Measurements from ENCODE around the gene PRSS2. TPM values are rescaled to one million over a fixed set of nuclear protein-coding genes. Genes with fewer than 3 reads are reported as not detected.

Gene PRSS2
- 100 to 1,000 TPM in 3 of 4 donors, 10 to 100 TPM in 1; 29.7 to 243 (median 208) TPM for total RNA-seq

DNA sequence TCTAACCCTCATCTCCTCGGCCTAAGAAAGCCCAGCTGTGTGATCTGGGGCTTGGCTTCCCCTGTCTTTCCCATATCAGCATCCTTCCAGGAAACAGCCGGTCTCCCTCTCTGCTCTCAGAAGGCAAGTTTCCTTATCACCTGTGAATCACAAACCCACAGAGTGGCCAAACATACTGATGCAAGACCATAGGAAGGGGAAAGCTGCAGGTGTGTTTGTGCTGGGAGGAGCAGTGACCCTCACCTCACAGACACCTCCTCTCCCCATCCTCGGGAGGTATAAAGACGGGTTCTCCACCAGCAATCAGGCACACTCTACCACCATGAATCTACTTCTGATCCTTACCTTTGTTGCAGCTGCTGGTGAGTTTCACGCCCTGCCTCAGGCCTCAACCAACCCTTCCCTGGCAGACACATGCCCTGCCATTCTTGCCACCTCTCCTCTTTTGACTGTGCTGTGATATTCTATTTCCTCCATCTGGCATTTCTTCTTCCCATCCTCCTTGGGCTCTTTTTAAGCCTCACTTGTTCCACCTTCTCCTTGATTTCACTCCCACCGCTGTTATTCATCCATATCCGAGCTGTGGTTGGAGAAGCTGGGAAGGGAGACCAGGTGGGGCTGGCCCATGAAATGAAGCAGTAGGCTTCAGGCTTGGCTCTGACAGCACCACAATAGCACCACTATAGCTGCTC, at the start of gene PRSS2:
PRSS2 (plus strand) TSS at position 310 of the 692 bp plus-strand sequence; CDS start at position 323, 13 bp downstream.
- Histone ChIP-seq H3K4me3 (no peak within 1 kb of the TSS), H3K27me3 (no peaks in the 10 kb centered on the region), H3K36me3 (no peaks in the 10 kb centered on the region), H3K27ac (no peak within 1 kb of the TSS), H3K9me3 (no peaks in the 10 kb centered on the region), H3K4me1 (peaks cover 0 to 5% (median 0%) of the 10 kb centered on the region in 4 donors)
- no peak for DNase-seq
- TF ChIP-seq CTCF (IDR thresholded peaks at IDR 0.05) = no peak
- no peak for TF ChIP-seq POLR2A (IDR thresholded peaks at IDR 0.05)

- Histone ChIP-seq H3K27me3 (no peaks in the 10 kb centered on the region), H3K4me3 (no peak overlapping the region), H3K36me3 (no peaks in the 10 kb centered on the region), H3K4me1 (no peaks in the 10 kb centered on the region), H3K27ac (no peak overlapping the region), H3K9me3 (no peaks in the 10 kb centered on the region)
- TF ChIP-seq POLR2A (IDR thresholded peaks at IDR 0.05) (no peak), CTCF (IDR thresholded peaks at IDR 0.05) (no peak)
- DNase-seq = no peak
Measured at GRCh38 chr7:142720986-142721385, 49.8 kb upstream of the PRSS2 start.

GRCh38 chr7:142722248-142722794, 48.4 kb upstream of the PRSS2 start:
- TF ChIP-seq POLR2A (IDR thresholded peaks at IDR 0.05) = no peak
- no peak for TF ChIP-seq CTCF (IDR thresholded peaks at IDR 0.05)

GRCh38 chr7:142733271-142733670, 37.5 kb upstream of the PRSS2 start:
- Histone ChIP-seq H3K4me1 (no peaks in the 10 kb centered on the region), H3K4me3 (no peak overlapping the region), H3K27me3 (no peaks in the 10 kb centered on the region), H3K9me3 (no peaks in the 10 kb centered on the region), H3K27ac (no peak overlapping the region), H3K36me3 (no peaks in the 10 kb centered on the region)
- TF ChIP-seq POLR2A (IDR thresholded peaks at IDR 0.05) (no peak), CTCF (IDR thresholded peaks at IDR 0.05) (no peak)
- DNase-seq = no peak

More at GRCh38 chr7:142722248-142722794, 48.4 kb upstream of the PRSS2 start:
- H3K4me3 ChIP-seq = no peak overlapping the region
- DNase-seq = no peak
- H3K9me3 ChIP-seq = no peaks in the 10 kb centered on the region
- no peaks in the 10 kb centered on the region for H3K27me3 ChIP-seq
- H3K27ac ChIP-seq = no peak overlapping the region
- no peaks in the 10 kb centered on the region for H3K4me1 ChIP-seq
- no peaks in the 10 kb centered on the region for H3K36me3 ChIP-seq

DNA sequence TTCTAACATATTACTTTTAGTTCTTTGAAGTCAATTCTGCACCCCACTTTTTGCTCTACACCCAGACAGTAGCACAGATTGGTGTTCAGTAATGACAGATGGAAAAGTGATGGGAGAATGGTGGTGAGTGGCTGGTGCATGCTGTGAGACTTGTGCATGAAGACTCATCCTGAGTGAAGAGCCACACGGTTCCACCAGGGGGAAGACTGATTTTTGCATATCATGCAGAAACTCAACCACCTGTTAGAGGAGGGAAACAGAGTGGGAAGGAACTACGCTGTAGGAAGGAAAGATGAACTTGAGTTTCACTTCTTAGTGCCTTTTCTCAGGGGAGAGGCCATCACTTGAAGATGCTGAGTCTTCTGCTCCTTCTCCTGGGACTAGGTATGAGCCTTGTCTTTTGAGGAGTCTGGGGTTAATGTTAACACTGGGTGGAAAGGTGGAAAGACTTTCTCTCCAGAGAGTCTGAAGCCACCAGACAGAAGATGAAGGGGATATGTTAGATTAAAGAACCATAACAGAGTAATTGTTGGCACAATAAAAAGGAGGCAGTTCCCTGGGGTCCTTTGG, 30.8 kb upstream of the PRSS2 start:
- Histone ChIP-seq H3K4me3 (no peak overlapping the region), H3K4me1 (no peaks in the 10 kb centered on the region), H3K9me3 (no peaks in the 10 kb centered on the region), H3K27me3 (no peaks in the 10 kb centered on the region), H3K27ac (no peak overlapping the region), H3K36me3 (no peaks in the 10 kb centered on the region)
- peak in 2 of 3 donors; percentile 47 to 54 for DNase-seq
- TF ChIP-seq CTCF (IDR thresholded peaks at IDR 0.05) (peak in 3 of 6 experiments; percentile 29 to 41 (median 41)), POLR2A (IDR thresholded peaks at IDR 0.05) (no peak)
